ENCODE data around the gene PSD. TPM values are rescaled to one million over a fixed set of nuclear protein-coding genes. Genes with fewer than 3 reads are reported as not detected.

Gene PSD
- total and polyA plus RNA-seq, 10 of the 15 experiments (the other 5 are each of a cell fraction or from before 2014, with no cell fraction given) = 0.11 to 2.0 (median 0.49) TPM; not detected in 2

- 94% methylated on average over 12 of the region's 12 CpGs for WGBS (ENCODE audit: insufficient coverage, insufficient replicate concordance, low lambda C conversion rate, missing lambda C conversion rate)
Observed at GRCh38 chr10:102376901-102377300, 41.7 kb downstream of the PSD start.

More at GRCh38 chr10:102376901-102377300, 41.7 kb downstream of the PSD start:
- BruUV-seq (replicated peaks) = no TSS peak
- ChIA-PET RAD21 (ENCODE audit: unreplicated experiment) (no interaction called here), SMC1A (ENCODE audit: uncharacterized antibody, unreplicated experiment) (no interaction called here), POLR2A (no interaction called here), CTCF (no interaction called here)
- no peaks in the 10 kb centered on the region for H4K20me1 ChIP-seq (ENCODE audit: control insufficient read depth, insufficient read depth)
- intact Hi-C loops (cut with micrococcal nuclease; ENCODE audit: unreplicated experiment) (no loop called here), in situ Hi-C loops (cut with MboI) (no loop called here)
- FAIRE-seq (no peak), DNase-seq (ENCODE audit: low read depth, low spot score) (no peak), ATAC-seq (no peak)
- no peaks in the 10 kb centered on the region for H3K9me3 ChIP-seq (replicated peaks; ENCODE audit: control insufficient read depth, insufficient read depth, low read length)
- H3K4me1 ChIP-seq (ENCODE audit: control insufficient read depth, insufficient read depth, low read length) = no peaks in the 10 kb centered on the region
- TF ChIP-seq CTCF (IDR thresholded peaks at IDR 0.05 in 2 of 3, conservative IDR thresholded peaks at IDR 0.05 in 1 of 3; ENCODE audit: control insufficient read depth in 2 of 3, extremely low read depth in 1 of 3, insufficient read depth in 1 of 3, low read depth in 3 of 3, low read length in 3 of 3) (no peak), POU2F2 (IDR thresholded peaks at IDR 0.05; ENCODE audit: borderline replicate concordance, low read depth, low read length) (no peak), MEF2A (IDR thresholded peaks at IDR 0.05; ENCODE audit: insufficient read depth, low read depth, low read length) (no peak), ZNF24 (IDR thresholded peaks at IDR 0.05) (no peak), ZNF207 (IDR thresholded peaks at IDR 0.05; ENCODE audit: borderline replicate concordance) (no peak), PAX8 (IDR thresholded peaks at IDR 0.05) (no peak), SMARCA5 (IDR thresholded peaks at IDR 0.05) (no peak), ZNF592 (IDR thresholded peaks at IDR 0.05) (no peak), DPF2 (IDR thresholded peaks at IDR 0.05) (no peak), NR2F1 (conservative IDR thresholded peaks at IDR 0.05) (no peak)
- no peak overlapping the region for H3K9ac ChIP-seq (ENCODE audit: control insufficient read depth, insufficient read depth, low read length)
- H3K27ac ChIP-seq (ENCODE audit: control insufficient read depth, insufficient read depth) = no peak overlapping the region
- no peak overlapping the region for H3K4me2 ChIP-seq (ENCODE audit: control insufficient read depth, insufficient read depth)
- H3K4me3 ChIP-seq = no peak overlapping the region
- H3K36me3 ChIP-seq (ENCODE audit: control insufficient read depth in 2 of 2, insufficient read depth in 2 of 2, low read length in 1 of 2) = peaks cover 17 to 22% of the 10 kb centered on the region in 2 experiments
- H3K79me2 ChIP-seq (ENCODE audit: control insufficient read depth, insufficient read depth, low read length) = no peaks in the 10 kb centered on the region
- no peaks in the 10 kb centered on the region for H3K27me3 ChIP-seq (replicated peaks in 1 of 2; ENCODE audit: control insufficient read depth in 2 of 2, insufficient read depth in 2 of 2, low read length in 1 of 2)
- H2AFZ ChIP-seq (ENCODE audit: control insufficient read depth, low read depth, low read length) = no peak overlapping the region

Data from GM12878 (cell line).